GM12878 (cell line): ENCODE data around the gene EIF4H. TPM values are rescaled to one million over a fixed set of nuclear protein-coding genes. Genes with fewer than 3 reads are reported as not detected.

Source experiments
- CBFB ChIP-seq: IDR thresholded peaks from 2 replicates; pipeline ENCODE4 v1.6.1; 2016; ENCODE audit warnings: antibody characterized with exemption, low read depth
- GATAD2B ChIP-seq: fragments of 450-650 bp; conservative IDR thresholded peaks from 2 replicates; pipeline ENCODE4 v1.6.1; 2017; ENCODE audit warnings: low read depth, mild to moderate bottlenecking, moderate library complexity
- POLR2A ChIP-seq: IDR thresholded peaks from 2 replicates; pipeline ENCODE4 v1.6.1; 2011; ENCODE audit warnings: low read depth, mild to moderate bottlenecking, low read length
- SREBF2 ChIP-seq: IDR thresholded peaks from 2 replicates; pipeline ENCODE4 v1.6.1; 2012; ENCODE audit warnings: mild to moderate bottlenecking, low read length
- polyA plus RNA-seq, 11 experiments: library from polyadenylated mRNA; depleted of rRNA in 4 of 11; unstranded in 6 of 11; stranded (reverse) in 5 of 11; fragments of >200 nt; fragmentation: Nextera tagmentation in 4 of 11; fragmentation: Illumina TruSeq in 1 of 11; extraction: Ambion mirVana in 4 of 11; extraction: Trizol in 1 of 11; gene quantifications; 1 replicate in 1 of 11; 2 replicates in 10 of 11; pipeline versions ENCODE4 v1.2.1 to v1.2.3, GENCODE V29; 2011 to 2016; ENCODE audit warnings: inconsistent platforms in 2 of 11, missing spikeins in 2 of 11, low read depth in 1 of 11
- total RNA-seq, 4 experiments: library from RNA; depleted of rRNA in 3 of 4; stranded (reverse); fragments of >200 nt in 3 of 4; fragmentation: Illumina TruSeq in 1 of 4; extraction: Trizol in 1 of 4; gene quantifications; 2 replicates each; pipeline versions ENCODE4 v1.2.1 to v1.2.3, GENCODE V29; 2013 to 2021
- TF ChIP-seq, protein P1 (sequence below): IDR thresholded peaks from 2 replicates; pipeline ENCODE4 v1.6.1; 2012; ENCODE audit warnings: mild to moderate bottlenecking, low read depth, low read length
- TF ChIP-seq, protein P2 (sequence below): fragments of 450-650 bp; IDR thresholded peaks from 2 replicates; pipeline ENCODE4 v1.6.1; 2017; ENCODE audit warnings: mild to moderate bottlenecking, moderate library complexity
- TF ChIP-seq, protein P3 (sequence below): fragments of 450-650 bp; formaldehyde crosslinking; IDR thresholded peaks from 2 replicates; pipeline ENCODE4 v1.4.0; 2022; ENCODE audit warnings: mild to moderate bottlenecking, moderate library complexity

EIF4H gene
- total and polyA plus RNA-seq, 10 of the 15 experiments (the other 5 are each of a cell fraction or from before 2014, with no cell fraction given): 9.9 to 443 (median 258) TPM

DNA sequence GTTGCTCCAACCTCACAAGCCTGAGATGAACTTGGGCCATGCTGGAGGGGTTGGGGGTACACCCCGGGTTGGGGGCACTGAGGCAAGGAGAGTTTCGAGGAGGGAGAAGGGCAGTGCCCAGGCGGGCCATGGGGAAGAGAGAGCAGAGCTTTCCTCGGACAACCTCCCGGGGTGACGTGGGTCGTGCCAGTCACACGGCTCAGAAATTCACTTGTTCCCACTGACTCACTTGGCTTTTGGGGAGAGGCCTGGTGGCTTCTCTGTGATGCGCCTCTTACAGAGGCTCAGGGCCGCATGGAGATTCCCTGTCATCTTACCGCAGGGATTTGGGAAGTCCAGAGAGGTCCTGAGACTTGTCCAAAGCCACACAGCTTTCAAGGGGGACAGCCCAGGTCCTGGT is 38.5 kb downstream of the EIF4H start (continued):
- TF ChIP-seq, protein P1, sequence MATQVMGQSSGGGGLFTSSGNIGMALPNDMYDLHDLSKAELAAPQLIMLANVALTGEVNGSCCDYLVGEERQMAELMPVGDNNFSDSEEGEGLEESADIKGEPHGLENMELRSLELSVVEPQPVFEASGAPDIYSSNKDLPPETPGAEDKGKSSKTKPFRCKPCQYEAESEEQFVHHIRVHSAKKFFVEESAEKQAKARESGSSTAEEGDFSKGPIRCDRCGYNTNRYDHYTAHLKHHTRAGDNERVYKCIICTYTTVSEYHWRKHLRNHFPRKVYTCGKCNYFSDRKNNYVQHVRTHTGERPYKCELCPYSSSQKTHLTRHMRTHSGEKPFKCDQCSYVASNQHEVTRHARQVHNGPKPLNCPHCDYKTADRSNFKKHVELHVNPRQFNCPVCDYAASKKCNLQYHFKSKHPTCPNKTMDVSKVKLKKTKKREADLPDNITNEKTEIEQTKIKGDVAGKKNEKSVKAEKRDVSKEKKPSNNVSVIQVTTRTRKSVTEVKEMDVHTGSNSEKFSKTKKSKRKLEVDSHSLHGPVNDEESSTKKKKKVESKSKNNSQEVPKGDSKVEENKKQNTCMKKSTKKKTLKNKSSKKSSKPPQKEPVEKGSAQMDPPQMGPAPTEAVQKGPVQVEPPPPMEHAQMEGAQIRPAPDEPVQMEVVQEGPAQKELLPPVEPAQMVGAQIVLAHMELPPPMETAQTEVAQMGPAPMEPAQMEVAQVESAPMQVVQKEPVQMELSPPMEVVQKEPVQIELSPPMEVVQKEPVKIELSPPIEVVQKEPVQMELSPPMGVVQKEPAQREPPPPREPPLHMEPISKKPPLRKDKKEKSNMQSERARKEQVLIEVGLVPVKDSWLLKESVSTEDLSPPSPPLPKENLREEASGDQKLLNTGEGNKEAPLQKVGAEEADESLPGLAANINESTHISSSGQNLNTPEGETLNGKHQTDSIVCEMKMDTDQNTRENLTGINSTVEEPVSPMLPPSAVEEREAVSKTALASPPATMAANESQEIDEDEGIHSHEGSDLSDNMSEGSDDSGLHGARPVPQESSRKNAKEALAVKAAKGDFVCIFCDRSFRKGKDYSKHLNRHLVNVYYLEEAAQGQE: no peak
- peak; percentile 49; the same call in 1 of the 2 replicates for TF ChIP-seq POLR2A
- TF ChIP-seq, protein P2, sequence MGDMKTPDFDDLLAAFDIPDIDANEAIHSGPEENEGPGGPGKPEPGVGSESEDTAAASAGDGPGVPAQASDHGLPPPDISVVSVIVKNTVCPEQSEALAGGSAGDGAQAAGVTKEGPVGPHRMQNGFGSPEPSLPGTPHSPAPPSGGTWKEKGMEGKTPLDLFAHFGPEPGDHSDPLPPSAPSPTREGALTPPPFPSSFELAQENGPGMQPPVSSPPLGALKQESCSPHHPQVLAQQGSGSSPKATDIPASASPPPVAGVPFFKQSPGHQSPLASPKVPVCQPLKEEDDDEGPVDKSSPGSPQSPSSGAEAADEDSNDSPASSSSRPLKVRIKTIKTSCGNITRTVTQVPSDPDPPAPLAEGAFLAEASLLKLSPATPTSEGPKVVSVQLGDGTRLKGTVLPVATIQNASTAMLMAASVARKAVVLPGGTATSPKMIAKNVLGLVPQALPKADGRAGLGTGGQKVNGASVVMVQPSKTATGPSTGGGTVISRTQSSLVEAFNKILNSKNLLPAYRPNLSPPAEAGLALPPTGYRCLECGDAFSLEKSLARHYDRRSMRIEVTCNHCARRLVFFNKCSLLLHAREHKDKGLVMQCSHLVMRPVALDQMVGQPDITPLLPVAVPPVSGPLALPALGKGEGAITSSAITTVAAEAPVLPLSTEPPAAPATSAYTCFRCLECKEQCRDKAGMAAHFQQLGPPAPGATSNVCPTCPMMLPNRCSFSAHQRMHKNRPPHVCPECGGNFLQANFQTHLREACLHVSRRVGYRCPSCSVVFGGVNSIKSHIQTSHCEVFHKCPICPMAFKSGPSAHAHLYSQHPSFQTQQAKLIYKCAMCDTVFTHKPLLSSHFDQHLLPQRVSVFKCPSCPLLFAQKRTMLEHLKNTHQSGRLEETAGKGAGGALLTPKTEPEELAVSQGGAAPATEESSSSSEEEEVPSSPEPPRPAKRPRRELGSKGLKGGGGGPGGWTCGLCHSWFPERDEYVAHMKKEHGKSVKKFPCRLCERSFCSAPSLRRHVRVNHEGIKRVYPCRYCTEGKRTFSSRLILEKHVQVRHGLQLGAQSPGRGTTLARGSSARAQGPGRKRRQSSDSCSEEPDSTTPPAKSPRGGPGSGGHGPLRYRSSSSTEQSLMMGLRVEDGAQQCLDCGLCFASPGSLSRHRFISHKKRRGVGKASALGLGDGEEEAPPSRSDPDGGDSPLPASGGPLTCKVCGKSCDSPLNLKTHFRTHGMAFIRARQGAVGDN: peak; percentile 56; the same call in 1 of the 2 replicates
- no peak for TF ChIP-seq CBFB
- TF ChIP-seq, protein P3, sequence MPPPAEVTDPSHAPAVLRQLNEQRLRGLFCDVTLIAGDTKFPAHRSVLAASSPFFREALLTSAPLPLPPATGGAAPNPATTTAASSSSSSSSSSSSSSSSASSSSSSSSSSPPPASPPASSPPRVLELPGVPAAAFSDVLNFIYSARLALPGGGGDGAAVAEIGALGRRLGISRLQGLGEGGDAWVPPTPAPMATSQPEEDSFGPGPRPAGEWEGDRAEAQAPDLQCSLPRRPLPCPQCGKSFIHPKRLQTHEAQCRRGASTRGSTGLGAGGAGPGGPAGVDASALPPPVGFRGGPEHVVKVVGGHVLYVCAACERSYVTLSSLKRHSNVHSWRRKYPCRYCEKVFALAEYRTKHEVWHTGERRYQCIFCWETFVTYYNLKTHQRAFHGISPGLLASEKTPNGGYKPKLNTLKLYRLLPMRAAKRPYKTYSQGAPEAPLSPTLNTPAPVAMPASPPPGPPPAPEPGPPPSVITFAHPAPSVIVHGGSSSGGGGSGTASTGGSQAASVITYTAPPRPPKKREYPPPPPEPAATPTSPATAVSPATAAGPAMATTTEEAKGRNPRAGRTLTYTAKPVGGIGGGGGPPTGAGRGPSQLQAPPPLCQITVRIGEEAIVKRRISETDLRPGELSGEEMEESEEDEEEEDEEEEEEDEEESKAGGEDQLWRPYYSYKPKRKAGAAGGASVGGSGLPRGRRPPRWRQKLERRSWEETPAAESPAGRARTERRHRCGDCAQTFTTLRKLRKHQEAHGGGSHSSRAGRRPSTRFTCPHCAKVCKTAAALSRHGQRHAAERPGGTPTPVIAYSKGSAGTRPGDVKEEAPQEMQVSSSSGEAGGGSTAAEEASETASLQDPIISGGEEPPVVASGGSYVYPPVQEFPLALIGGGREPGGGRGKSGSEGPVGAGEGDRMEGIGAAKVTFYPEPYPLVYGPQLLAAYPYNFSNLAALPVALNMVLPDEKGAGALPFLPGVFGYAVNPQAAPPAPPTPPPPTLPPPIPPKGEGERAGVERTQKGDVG (CRISPR knock-in tag): no peak
- TF ChIP-seq GATAD2B: 0 out of 2 replicates have a peak, but pooled peaks have one; percentile 47
- no peak for TF ChIP-seq SREBF2
